IMR-90 (cell line): Measurements from ENCODE around the gene CABP1. TPM values are rescaled to one million over a fixed set of nuclear protein-coding genes. Genes with fewer than 3 reads are reported as not detected.

Experiments
- ATAC-seq: fragments of 200-7000 bp; cut with Tn5 transposase; 2 replicates; pipeline ENCODE4 v1.9.1; 2020; ENCODE audit warnings: low read depth, mild to moderate bottlenecking, moderate library complexity
- BruUV-seq: library from RNA; stranded (reverse); fragments of 400-500 nt; replicated peaks from 2 replicates; lab custom pipeline; 2021; lab: Mats Ljungman, UMichigan
- CTCF ChIA-PET: fragments of 300-600 bp; formaldehyde crosslinking; extraction: SDS; loops from one replicate; lab custom pipeline; 2021; ENCODE audit warnings: antibody characterized with exemption; lab: Yijun Ruan, JAX
- POLR2A ChIA-PET: fragments of 300-600 bp; sonication (Branson Sonifier 250); formaldehyde crosslinking; loops from one replicate; lab custom pipeline; 2022; ENCODE audit warnings: antibody characterized with exemption; ENCODE audit not compliant: unreplicated experiment; lab: Charles Lee
- DNase-seq: peaks from one replicate; pipeline ENCODE4 v3.0.0; 2013
- H2AFZ ChIP-seq: replicated peaks from 2 replicates; pipeline ENCODE3; 2013; ENCODE audit warnings: low read length, mild to moderate bottlenecking; ENCODE audit not compliant: poor library complexity
- H2AK5ac ChIP-seq: 2 replicates; pipeline ENCODE4 v1.6.1; 2013; ENCODE audit warnings: low read depth, low read length, inconsistent platforms
- H2AK9ac ChIP-seq: replicated peaks from 2 replicates; pipeline ENCODE3; 2013; ENCODE audit warnings: mild to moderate bottlenecking, low read depth, low read length, moderate library complexity; ENCODE audit not compliant: poor library complexity
- H2BK120ac ChIP-seq: 2 replicates; pipeline ENCODE4 v1.6.1; 2013; ENCODE audit warnings: low read depth, low read length, inconsistent platforms
- H2BK15ac ChIP-seq: 3 replicates; pipeline ENCODE4 v1.6.1; 2013; ENCODE audit warnings: low read depth, low read length, inconsistent platforms
- H2BK20ac ChIP-seq: 2 replicates; pipeline ENCODE4 v1.6.1; 2013; ENCODE audit warnings: low read depth, mild to moderate bottlenecking, inconsistent platforms, low read length, moderate library complexity
- H2BK5ac ChIP-seq: 2 replicates; pipeline ENCODE4 v1.6.1; 2013; ENCODE audit warnings: mild to moderate bottlenecking, low read depth, low read length, inconsistent platforms; ENCODE audit not compliant: poor library complexity, severe bottlenecking
- H3K14ac ChIP-seq: replicated peaks from 2 replicates; pipeline ENCODE4 v1.6.1; 2013; ENCODE audit warnings: low read depth, low read length, inconsistent platforms
- H3K18ac ChIP-seq: 2 replicates; pipeline ENCODE4 v1.6.1; 2013; ENCODE audit warnings: low read depth, low read length, control low read depth
- H3K23ac ChIP-seq: 2 replicates; pipeline ENCODE4 v1.6.1; 2013; ENCODE audit warnings: low read depth, low read length, inconsistent platforms
- H3K27ac ChIP-seq: 2 replicates; pipeline ENCODE4 v1.5.1; 2013; ENCODE audit warnings: mild to moderate bottlenecking, control low read depth, low read length; ENCODE audit not compliant: insufficient read depth
- H3K27me3 ChIP-seq: 2 replicates; pipeline ENCODE4 v1.6.1; 2013; ENCODE audit warnings: low read length; ENCODE audit not compliant: control insufficient read depth, insufficient read depth
- H3K36me3 ChIP-seq: 2 replicates; pipeline ENCODE4 v1.6.1; 2013; ENCODE audit warnings: low read length, mixed read lengths; ENCODE audit not compliant: control insufficient read depth, insufficient read depth
- H3K4ac ChIP-seq: 2 replicates; pipeline ENCODE4 v1.6.1; 2013; ENCODE audit warnings: low read depth, low read length, inconsistent platforms
- H3K4me1 ChIP-seq: 2 replicates; pipeline ENCODE4 v1.6.1; 2013; ENCODE audit warnings: low read length, mixed read lengths; ENCODE audit not compliant: control insufficient read depth, insufficient read depth
- H3K4me2 ChIP-seq: 2 replicates; pipeline ENCODE4 v1.6.1; 2013; ENCODE audit warnings: low read depth, mild to moderate bottlenecking, control low read depth, low read length, moderate library complexity
- H3K4me3 ChIP-seq: 2 replicates; pipeline ENCODE4 v1.5.1; 2013; ENCODE audit warnings: low read depth, mild to moderate bottlenecking, control low read depth, low read length, moderate library complexity; ENCODE audit not compliant: insufficient read depth
- H3K56ac ChIP-seq: 2 replicates; pipeline ENCODE4 v1.6.1; 2013; ENCODE audit warnings: low read length, inconsistent platforms; ENCODE audit not compliant: insufficient read depth; ENCODE audit errors: extremely low read depth
- H3K79me1 ChIP-seq, 2 experiments: 2 replicates each; pipeline ENCODE4 v1.6.1; 2013; ENCODE audit warnings: low read length in 2 of 2, inconsistent platforms in 1 of 2, low read depth in 1 of 2
- H3K9ac ChIP-seq: 2 replicates; pipeline ENCODE4 v1.6.1; 2013; ENCODE audit warnings: low read depth, low read length, control low read depth
- H3K9me1 ChIP-seq: 2 replicates; pipeline ENCODE4 v1.6.1; 2013; ENCODE audit warnings: low read length, inconsistent platforms; ENCODE audit not compliant: insufficient read depth
- H3K9me3 ChIP-seq: 2 replicates; pipeline ENCODE4 v1.6.1; 2013; ENCODE audit warnings: low read length; ENCODE audit not compliant: control insufficient read depth, insufficient read depth
- H4K20me1 ChIP-seq: 2 replicates; pipeline ENCODE4 v1.6.1; 2013; ENCODE audit warnings: low read length, inconsistent platforms; ENCODE audit not compliant: insufficient read depth
- H4K5ac ChIP-seq: 2 replicates; pipeline ENCODE4 v1.6.1; 2013; ENCODE audit warnings: mild to moderate bottlenecking, low read depth, low read length, control low read depth
- H4K8ac ChIP-seq, 2 experiments: 2 replicates each; pipeline ENCODE4 v1.6.1; 2013; ENCODE audit warnings: low read depth in 2 of 2, low read length in 2 of 2, control low read depth in 1 of 2, inconsistent platforms in 1 of 2
- H4K91ac ChIP-seq: 2 replicates; pipeline ENCODE4 v1.6.1; 2013; ENCODE audit warnings: low read depth, low read length, inconsistent platforms; ENCODE audit not compliant: insufficient read depth
- CHD1 ChIP-seq: IDR thresholded peaks from 2 replicates; pipeline ENCODE4 v1.6.1; 2012; ENCODE audit warnings: low read depth, low read length, improper control_type of control experiment
- CTCF ChIP-seq: conservative IDR thresholded peaks from 2 replicates; pipeline ENCODE4 v1.5.1; 2012; ENCODE audit warnings: mild to moderate bottlenecking, low read depth, low read length, improper control_type of control experiment
- ELK1 ChIP-seq: fragments of 150-350 bp; IDR thresholded peaks from 2 replicates; pipeline ENCODE4 v1.6.1; 2016; ENCODE audit warnings: low read depth, mild to moderate bottlenecking, low read length, moderate library complexity, borderline replicate concordance
- FOS ChIP-seq: fragments of 150-350 bp; IDR thresholded peaks from 2 replicates; pipeline ENCODE4 v1.6.1; 2016; ENCODE audit warnings: low read depth, low read length
- MAFK ChIP-seq: IDR thresholded peaks from 2 replicates; pipeline ENCODE4 v1.6.1; 2012; ENCODE audit warnings: low read depth, low read length, improper control_type of control experiment
- MAZ ChIP-seq: IDR thresholded peaks from 2 replicates; pipeline ENCODE4 v1.6.1; 2012; ENCODE audit warnings: low read depth, mild to moderate bottlenecking, low read length, improper control_type of control experiment, moderate library complexity, borderline replicate concordance
- MXI1 ChIP-seq: IDR thresholded peaks from 2 replicates; pipeline ENCODE4 v1.6.1; 2012; ENCODE audit warnings: low read depth, mild to moderate bottlenecking, low read length, moderate library complexity, borderline replicate concordance
- NFE2L2 ChIP-seq: fragments of 150-350 bp; IDR thresholded peaks from 2 replicates; pipeline ENCODE4 v1.6.1; 2016; ENCODE audit warnings: low read depth, mild to moderate bottlenecking, low read length
- POLR2A ChIP-seq: IDR thresholded peaks from 2 replicates; pipeline ENCODE4 v1.6.1; 2012; ENCODE audit warnings: mild to moderate bottlenecking, low read depth, low read length
- RAD21 ChIP-seq: IDR thresholded peaks from 2 replicates; pipeline ENCODE4 v1.6.1; 2012; ENCODE audit warnings: low read length, improper control_type of control experiment
- RFX5 ChIP-seq: IDR thresholded peaks from 2 replicates; pipeline ENCODE4 v1.8.0; 2012; ENCODE audit warnings: low read depth, mild to moderate bottlenecking, low read length, moderate library complexity
- SMC3 ChIP-seq: fragments of 150-350 bp; IDR thresholded peaks from 2 replicates; pipeline ENCODE4 v1.6.1; 2016; ENCODE audit warnings: low read depth, mild to moderate bottlenecking, antibody characterized with exemption, low read length, moderate library complexity
- WGBS, 2 experiments: methylation state at CpG; one replicate each; pipeline versions ENCODE4 v1.1.5 to v1.1.7; 2013; ENCODE audit warnings: missing lambda C conversion rate in 2 of 2; ENCODE audit not compliant: insufficient read length in 1 of 2; ENCODE audit errors: extremely low coverage in 2 of 2; 5-methylcytosine and 5-hydroxymethylcytosine counted together
- dilution Hi-C: fragments of 300-500 bp; cut with HindIII; formaldehyde crosslinking; loops from one replicate; pipeline ENCODE4 v1.14.3; 2018; ENCODE audit warnings: low sequenced_read_pairs; ENCODE audit not compliant: unreplicated experiment
- in situ Hi-C: fragments of 300-500 bp; cut with MboI; formaldehyde crosslinking; loops from 3 replicates; pipeline ENCODE4 v1.14.3; 2019; ENCODE audit warnings: low sequenced_read_pairs, inconsistent platforms, mixed read lengths
- intact Hi-C: fragments of 100-400 bp; cut with micrococcal nuclease; formaldehyde crosslinking; loops from 2 replicates; pipeline ENCODE4 v1.10.0; 2022
- polyA plus RNA-seq, 3 experiments: library from polyadenylated mRNA; depleted of rRNA; stranded (reverse); fragments of >200 nt; gene quantifications; 2 replicates each; pipeline ENCODE4 v1.2.3, GENCODE V29; 2012; ENCODE audit warnings: low replicate concordance in 1 of 3
- total RNA-seq: library from RNA; depleted of rRNA; stranded (reverse); fragments of >200 nt; gene quantifications from 2 replicates; pipeline ENCODE4 v1.2.3, GENCODE V29; 2012

Gene CABP1
- total and polyA plus RNA-seq, 2 of the 4 experiments (the other 2 are of a cell fraction): 0.54 to 1.1 TPM

GRCh38 chr12:120659151-120659525 is 18.7 kb downstream of the CABP1 start:
- Histone ChIP-seq H3K27ac (no peak overlapping the region), H3K4me2 (no peak overlapping the region), H4K5ac (no peak overlapping the region), H3K9ac (no peak overlapping the region), H2BK15ac (no peak overlapping the region), H2AK5ac (no peak overlapping the region), H3K9me3 (no peaks in the 10 kb centered on the region), H3K4me3 (no peak overlapping the region), H3K56ac (no peak overlapping the region), H3K14ac (no peak overlapping the region), H3K9me1 (peaks cover 5% of the 10 kb centered on the region; the same call in 1 of the 2 replicates), H3K4ac (no peak overlapping the region), H4K20me1 (no peaks in the 10 kb centered on the region), H3K23ac (no peak overlapping the region), H3K79me1 (no peaks in the 10 kb centered on the region), H4K91ac (no peak overlapping the region), H2BK120ac (no peak overlapping the region), H2AK9ac (no peak overlapping the region), H2BK5ac (no peak overlapping the region), H4K8ac (no peak overlapping the region), H2BK20ac (no peak overlapping the region), H3K27me3 (peaks cover 41% of the 10 kb centered on the region), H3K4me1 (no peaks in the 10 kb centered on the region), H3K36me3 (no peaks in the 10 kb centered on the region), H2AFZ (no peak overlapping the region), H3K18ac (no peak overlapping the region)
- BruUV-seq: no TSS peak
- in situ Hi-C loops: no loop called here
- TF ChIP-seq CHD1: no peak
- no peak for TF ChIP-seq POLR2A
- no peak for TF ChIP-seq MXI1
- no peak for TF ChIP-seq RAD21
- no peak for TF ChIP-seq RFX5
- TF ChIP-seq SMC3: no peak
- no peak for TF ChIP-seq ELK1
- no peak for TF ChIP-seq MAZ
- no peak for TF ChIP-seq CTCF
- TF ChIP-seq MAFK: no peak
- TF ChIP-seq FOS: no peak
- TF ChIP-seq NFE2L2: no peak
- dilution Hi-C loops: no loop called here
- 38% methylated on average over 4 of the region's 8 CpGs; no CpG with 5 or more reads in 1 of the 2 experiments for WGBS, 2 experiments
- intact Hi-C loops: no loop called here
- ChIA-PET CTCF (interaction anchor here (1.3 kb wide), 1 partner anchor 10 kb away, joined by 8 read pairs; no protein-coding TSS in a partner anchor), POLR2A (no interaction called here)
- no peak for DNase-seq
- no peak for ATAC-seq
